NCI-H774 (cell line): ENCODE results near the gene C5orf58.

Source experiments
- DNase-seq: peaks from one replicate; lab custom pipeline; 2025; lab: John Stamatoyannopoulos, UW

Gene C5orf58

GRCh38 chr5:170283296-170283695 lies 50.5 kb downstream of the C5orf58 start:
- DNase-seq = no peak

- no peak for DNase-seq
Observed at GRCh38 chr5:170284231-170284630, 51.4 kb downstream of the C5orf58 start.

- no peak for DNase-seq
Observed at GRCh38 chr5:170285181-170285580, 52.4 kb downstream of the C5orf58 start.

- DNase-seq = no peak
Observed at GRCh38 chr5:170286386-170286925, 53.7 kb downstream of the C5orf58 start.

GRCh38 chr5:170287532-170287931 lies 54.7 kb downstream of the C5orf58 start:
- DNase-seq = no peak

- no peak for DNase-seq
Observed at GRCh38 chr5:170288151-170288550, 55.4 kb downstream of the C5orf58 start.

GRCh38 chr5:170288551-170288950 lies 55.8 kb downstream of the C5orf58 start:
- no peak for DNase-seq

GRCh38 chr5:170289121-170289520 lies 56.3 kb downstream of the C5orf58 start:
- DNase-seq = no peak

- no peak for DNase-seq
Observed at GRCh38 chr5:170289764-170290163, 57.0 kb downstream of the C5orf58 start.

- DNase-seq = no peak
Observed at GRCh38 chr5:170290498-170290897, 57.7 kb downstream of the C5orf58 start.

GRCh38 chr5:170292179-170293104 lies 59.7 kb downstream of the C5orf58 start:
- no peak for DNase-seq

GRCh38 chr5:170293273-170293672 lies 60.5 kb downstream of the C5orf58 start:
- DNase-seq = no peak

GRCh38 chr5:170294057-170294456 lies 61.3 kb downstream of the C5orf58 start:
- DNase-seq = no peak

- DNase-seq = no peak
Observed at GRCh38 chr5:170294556-170294955, 61.8 kb downstream of the C5orf58 start.
